GM18867 (cell line): ENCODE data around the gene NFATC3.
"Not testable (repeated sequence)": the region's sequence is repeated elsewhere in the genome, so short reads cannot be mapped to it uniquely, and the experiment has no call there.

Experiments
- ATAC-seq: cut with Tn5 transposase; IDR thresholded peaks from one replicate; pipeline ENCODE4 v1.9.1; 2021; ENCODE audit warnings: mild to moderate bottlenecking, moderate library complexity; ENCODE audit not compliant: unreplicated experiment

Gene NFATC3

GRCh38 chr16:68115851-68116250 is 30.7 kb downstream of the NFATC3 start:
- no peak for ATAC-seq

- no peak for ATAC-seq
Measured at GRCh38 chr16:68116256-68116867, 31.2 kb downstream of the NFATC3 start.

GRCh38 chr16:68117884-68118283 is 32.7 kb downstream of the NFATC3 start:
- ATAC-seq = no peak

GRCh38 chr16:68118954-68119353 is 33.8 kb downstream of the NFATC3 start:
- ATAC-seq = not testable (repeated sequence)

DNA sequence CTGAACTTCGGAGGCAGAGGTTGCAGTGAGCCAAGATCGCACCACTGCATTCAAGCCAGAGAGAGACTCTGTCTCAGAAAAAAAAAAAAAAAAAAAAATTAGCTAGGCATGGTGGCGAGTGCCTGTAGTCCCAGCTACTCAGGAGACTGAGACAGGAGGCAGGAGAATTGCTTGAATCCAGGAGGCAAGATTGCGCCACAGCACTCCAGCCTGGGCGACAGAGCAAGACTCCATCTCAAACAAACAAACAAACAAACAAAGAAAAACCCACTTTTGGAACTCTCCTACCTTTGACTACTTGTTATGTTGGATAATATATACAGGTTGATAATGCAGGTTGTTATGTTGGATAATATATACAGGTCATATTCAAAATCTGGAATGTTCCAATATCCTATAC is 35.3 kb downstream of the NFATC3 start:
- ATAC-seq = not testable (repeated sequence)

DNA sequence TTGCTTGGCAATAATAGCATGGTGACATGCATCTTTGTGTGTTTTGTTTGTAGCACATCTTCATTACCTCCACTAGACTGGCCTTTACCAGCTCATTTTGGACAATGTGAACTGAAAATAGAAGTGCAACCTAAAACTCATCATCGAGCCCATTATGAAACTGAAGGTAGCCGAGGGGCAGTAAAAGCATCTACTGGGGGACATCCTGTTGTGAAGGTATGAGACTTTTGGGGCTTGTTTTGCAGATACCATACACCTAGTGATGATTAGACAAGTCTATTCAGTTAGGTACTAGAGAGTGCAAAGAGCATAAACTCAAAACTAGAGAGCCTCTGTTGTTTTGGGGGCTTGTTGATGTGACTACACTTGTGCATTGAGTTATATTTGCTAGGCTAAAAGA is 41.2 kb downstream of the NFATC3 start:
- ATAC-seq = peak; percentile 68

DNA sequence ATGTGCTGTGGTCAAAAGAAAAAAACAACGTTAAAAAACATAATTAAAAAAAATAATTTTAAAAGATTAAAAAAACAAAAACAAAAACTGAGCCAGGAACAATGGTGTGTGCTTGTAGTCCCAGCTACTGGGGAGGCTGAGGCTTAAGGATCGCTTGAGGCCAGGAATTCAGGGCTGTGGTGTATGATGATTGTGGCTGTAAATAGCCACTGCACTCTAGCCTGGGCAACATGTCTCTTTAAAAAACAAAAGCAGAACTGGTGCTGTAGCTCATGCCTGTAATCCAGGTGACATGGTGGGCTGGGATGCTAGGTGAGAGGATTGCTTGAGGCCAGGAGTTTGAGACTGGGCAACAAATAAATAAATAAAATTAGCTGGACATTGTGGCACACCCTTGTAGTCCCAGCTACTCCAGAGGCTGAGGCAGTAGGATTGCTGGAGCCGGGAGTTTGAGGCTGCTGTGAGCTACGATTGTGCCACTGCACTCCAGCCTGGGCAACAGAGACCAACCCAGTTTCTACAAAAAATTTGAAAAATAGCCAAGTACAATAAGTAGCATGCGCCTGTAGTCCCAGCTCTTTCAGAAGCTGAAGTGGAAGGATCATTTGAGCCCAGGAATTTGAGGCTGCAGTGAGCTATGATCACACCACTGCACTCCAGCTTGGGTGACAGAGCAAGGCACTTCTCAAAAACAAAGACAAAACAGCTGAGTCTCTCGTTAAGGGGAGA is 43.6 kb downstream of the NFATC3 start:
- no peak for ATAC-seq

GRCh38 chr16:68130520-68130919 is 45.4 kb downstream of the NFATC3 start:
- no peak for ATAC-seq

DNA sequence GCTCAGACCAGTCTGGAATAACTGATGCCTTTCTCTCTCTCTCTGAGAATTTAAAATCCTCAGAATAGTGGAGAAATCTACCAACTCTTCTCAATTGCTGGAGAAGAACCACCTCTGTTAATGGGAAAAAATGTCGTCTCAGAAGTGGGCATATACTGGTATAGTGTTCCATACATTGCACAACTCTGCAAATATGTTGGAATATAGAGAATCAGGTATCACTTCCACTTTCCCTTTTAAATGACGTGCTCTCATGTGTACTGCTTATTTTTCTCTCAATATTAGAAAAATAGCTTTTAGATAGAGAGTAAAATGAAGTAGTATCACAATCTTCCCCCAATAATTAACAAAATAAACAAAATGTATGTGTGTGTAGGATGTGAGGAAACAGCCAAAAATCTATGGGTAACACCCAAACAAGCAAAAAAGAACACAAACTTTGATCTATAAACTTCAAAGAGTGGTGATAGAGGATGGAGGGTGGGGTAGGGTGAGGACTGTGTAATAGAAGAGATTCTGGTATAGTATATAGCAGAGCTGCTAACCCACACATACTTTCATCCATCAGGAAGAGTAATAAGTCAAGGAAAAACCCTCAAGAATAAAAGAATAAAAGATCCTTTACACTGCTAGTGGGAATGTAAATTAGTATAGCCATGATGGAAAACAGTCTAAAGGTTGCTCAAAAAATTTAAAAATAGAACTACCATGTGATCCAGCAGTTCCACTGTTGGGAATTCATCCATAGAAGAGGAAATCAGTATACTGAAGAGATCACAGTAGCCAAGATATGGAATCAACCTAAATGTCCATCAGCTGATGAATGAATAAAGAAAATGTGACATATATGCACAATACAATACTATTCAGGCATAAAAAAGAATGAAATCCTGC is 46.9 kb downstream of the NFATC3 start:
- ATAC-seq = no peak

DNA sequence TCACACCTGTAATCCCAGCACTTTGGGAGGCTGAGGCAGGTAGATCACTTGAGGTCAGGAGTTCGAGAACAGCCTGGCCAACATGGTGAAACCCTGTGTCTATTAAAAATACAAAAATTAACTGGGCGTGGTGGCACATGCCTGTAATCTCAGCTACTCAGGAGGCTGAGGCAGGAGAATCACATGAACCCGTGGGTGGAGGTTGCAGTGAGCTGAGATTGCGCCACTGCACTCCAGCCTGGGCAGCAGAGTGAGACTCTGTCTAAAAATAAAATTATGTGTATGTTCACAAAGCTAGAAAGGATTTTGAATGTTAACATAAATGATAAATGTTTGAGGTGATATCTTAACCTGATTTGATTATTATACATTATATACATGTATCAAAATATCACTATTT is 47.8 kb downstream of the NFATC3 start:
- ATAC-seq = not testable (repeated sequence)

DNA sequence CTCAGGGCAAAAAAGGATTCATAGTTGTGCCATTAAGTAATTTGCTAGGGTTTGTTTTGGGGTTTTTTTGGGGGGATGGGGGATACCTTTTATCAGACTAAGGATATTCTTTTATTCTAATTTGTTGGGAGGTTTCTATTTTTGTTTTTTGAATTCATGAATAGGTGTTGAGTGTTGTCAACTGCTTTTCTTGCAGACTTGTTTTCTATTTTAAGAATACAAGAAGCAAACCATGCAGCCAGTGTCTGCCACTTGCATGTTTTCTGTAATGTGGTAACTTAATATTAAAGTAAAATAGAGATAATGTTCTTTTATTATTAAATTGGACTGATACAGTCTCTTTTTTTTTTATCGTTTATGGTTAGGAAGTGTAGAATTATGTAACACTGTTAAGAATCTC is 49.5 kb downstream of the NFATC3 start:
- no peak for ATAC-seq

DNA sequence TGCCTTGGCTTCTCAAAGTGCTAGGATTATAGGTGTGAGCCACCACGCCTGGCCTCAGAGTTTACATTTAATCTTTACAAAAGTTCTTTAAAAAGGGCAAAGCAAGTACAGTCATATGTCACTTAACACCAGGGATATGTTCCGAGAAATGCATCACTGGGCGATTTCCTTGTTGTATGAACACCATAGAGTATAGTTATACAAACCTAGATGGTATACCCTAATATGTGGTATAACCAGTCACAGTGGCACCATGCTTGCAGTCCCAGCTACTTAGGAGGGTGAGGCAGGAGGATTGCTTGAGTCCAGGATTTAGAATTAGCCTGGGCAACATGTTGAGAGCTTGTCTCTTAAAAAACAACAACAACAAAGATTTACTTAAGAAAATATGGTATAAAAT is 51.3 kb downstream of the NFATC3 start:
- ATAC-seq = no peak

DNA sequence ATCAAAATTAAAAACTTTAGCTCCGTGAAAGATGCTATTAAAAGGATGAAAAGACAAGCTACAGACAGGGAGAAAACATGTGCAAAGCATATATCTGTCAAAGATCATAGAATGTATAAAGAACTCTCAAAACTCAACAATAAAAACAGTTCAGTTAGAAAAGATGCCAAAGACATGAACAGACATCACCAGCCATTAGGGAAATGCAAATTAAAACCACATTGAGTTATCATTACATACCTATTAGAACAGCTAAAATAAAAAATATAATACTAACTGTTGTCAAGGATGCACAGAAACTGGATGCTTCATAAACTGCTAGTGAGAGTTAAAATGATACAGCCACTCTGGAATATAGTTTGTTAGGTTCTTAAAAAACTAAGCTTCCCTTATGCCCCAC is 58.8 kb downstream of the NFATC3 start:
- no peak for ATAC-seq

DNA sequence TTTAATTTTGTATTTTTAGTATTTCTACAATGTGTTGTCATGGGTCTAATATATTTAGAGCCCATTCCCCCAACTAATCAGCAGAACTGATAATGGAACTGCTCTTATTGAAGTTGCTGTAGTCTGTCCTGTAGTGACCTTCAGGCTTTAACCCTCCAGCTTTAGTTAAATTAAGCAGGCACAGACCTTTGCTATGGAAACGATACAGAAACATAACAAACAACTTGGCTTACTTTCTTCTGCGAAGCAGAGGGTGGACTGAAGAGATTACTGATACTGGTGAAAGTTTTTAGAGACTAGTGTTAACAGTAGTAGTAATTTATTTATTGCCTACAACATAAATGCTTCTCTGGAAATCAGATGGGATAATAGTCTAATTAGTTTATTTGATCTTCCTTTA is 61.4 kb downstream of the NFATC3 start:
- ATAC-seq = no peak

GRCh38 chr16:68147444-68147843 is 62.3 kb downstream of the NFATC3 start:
- ATAC-seq = no peak

GRCh38 chr16:68149596-68149995 is 64.4 kb downstream of the NFATC3 start:
- ATAC-seq = no peak

DNA sequence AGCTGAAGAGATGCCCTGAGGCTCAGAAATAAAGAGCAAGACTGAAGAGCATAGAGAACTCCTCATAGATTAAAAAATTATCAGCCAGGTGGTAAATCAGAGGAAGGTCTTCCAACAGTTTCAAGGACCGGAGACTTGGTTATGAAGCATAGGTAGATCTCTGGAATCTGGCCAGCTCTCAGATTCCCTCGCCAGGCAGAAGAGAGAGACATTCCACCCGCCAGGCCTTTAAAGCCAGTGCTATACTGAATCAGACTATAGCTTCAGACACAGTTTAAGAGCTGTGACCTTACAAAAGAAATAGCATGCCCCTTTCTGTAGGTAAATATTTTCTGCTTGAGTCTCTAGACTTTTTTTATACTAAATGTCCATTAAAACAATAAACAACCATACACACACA is 70.3 kb downstream of the NFATC3 start:
- no peak for ATAC-seq

DNA sequence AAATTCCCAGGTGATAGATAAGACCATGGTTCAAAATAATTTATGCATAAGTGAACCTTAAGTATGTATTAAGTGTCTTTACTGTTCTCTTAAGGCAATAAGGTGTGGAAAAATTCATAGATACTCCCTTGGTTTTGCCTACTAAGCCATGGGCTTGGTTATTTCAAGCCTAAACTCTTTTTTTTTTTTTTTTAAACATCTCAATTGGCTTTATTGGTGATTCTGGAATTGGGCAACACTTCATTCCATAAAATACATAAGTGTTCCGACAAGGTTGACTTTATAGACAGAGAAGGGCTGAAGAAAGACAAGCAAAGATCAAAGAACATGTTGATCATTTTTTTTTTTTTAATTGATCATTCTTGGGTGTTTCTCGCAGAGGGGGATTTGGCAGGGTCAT is 77.2 kb downstream of the NFATC3 start:
- ATAC-seq = no peak

GRCh38 chr16:68163275-68163674 is 78.1 kb downstream of the NFATC3 start:
- not testable (repeated sequence) for ATAC-seq

DNA sequence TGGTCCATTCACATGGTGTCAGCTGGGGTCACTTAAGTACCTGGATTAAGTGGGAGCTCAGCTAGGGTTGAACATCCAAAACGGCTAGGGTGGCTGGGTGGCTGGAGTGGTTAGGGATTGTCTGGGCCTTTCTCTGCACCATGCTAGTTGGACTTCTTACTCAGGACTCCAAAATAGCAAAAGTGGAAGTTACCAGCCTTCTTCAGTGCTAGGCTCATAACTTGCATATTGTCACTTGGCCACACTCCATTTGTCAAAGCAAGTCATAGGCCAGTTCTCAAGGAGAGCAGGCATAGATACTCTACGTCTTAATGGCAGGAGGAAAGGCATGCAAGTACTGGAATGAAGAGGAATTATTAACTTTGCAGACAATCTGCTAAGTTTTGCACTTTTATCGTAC is 81.1 kb downstream of the NFATC3 start:
- ATAC-seq = no peak

DNA sequence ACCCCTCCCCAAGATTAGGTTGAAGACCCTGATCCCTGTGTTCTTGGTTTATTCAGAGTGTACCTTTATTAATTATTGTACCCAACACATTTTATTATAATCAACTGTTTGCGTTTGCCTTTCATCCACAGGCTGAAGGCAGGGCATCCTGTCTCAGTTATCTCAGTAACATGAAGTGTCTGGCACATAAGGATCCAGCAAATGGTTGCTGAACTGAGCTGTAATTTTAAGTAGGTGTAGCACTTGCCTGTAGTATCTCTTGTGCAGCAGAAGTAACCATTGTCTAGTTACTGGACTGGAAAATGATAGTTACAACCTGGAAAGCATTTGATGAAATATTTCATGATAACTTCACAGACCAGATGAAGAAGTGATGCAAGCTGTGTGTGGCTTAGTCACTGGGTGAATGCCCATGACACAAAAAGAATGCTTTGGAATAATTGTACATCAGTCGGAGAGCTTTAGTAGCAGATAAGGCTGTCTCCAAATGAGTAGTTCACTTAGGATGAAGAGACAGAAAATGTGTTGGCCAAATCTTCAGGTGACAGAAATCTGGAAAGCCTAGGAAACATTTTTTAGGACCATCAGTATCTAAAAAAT is 94.1 kb downstream of the NFATC3 start:
- ATAC-seq = no peak
